PC-3 (cell line): Measurements from ENCODE around the gene GNA15.

ENCODE experiments used
- EZH2 ChIP-seq: fragments of 300-600 bp; sonication (generic); IDR thresholded peaks from one replicate; pipeline ENCODE4 v1.6.1; 2017; ENCODE audit warnings: antibody characterized with exemption, mild to moderate bottlenecking, low read length; ENCODE audit not compliant: unreplicated experiment
- TF ChIP-seq, protein P1 (sequence below): fragments of 300-600 bp; sonication (generic); conservative IDR thresholded peaks from 2 replicates; pipeline ENCODE4 v1.5.1; 2017; ENCODE audit warnings: antibody characterized with exemption, low read depth, mild to moderate bottlenecking, low read length

DNA sequence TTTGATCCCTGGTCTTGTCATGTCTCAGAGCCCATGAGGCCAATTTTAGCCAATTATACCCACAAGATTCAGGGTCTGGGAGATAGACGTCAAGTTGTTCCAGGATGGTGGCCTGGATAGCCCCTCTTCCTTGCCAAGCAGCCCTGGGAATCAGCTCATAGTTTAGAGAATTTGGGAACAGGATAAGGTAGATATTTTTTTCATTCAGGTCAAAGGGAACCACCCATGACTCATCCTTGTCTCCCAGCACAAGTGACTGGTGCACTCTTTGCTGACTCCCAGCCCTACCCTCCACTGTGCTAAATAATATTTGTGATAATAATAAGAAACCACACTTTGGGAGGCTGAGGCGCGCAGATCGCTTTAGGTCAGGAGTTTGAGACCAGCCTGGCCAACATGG, 25.6 kb downstream of the GNA15 start:
- TF ChIP-seq, protein P1, sequence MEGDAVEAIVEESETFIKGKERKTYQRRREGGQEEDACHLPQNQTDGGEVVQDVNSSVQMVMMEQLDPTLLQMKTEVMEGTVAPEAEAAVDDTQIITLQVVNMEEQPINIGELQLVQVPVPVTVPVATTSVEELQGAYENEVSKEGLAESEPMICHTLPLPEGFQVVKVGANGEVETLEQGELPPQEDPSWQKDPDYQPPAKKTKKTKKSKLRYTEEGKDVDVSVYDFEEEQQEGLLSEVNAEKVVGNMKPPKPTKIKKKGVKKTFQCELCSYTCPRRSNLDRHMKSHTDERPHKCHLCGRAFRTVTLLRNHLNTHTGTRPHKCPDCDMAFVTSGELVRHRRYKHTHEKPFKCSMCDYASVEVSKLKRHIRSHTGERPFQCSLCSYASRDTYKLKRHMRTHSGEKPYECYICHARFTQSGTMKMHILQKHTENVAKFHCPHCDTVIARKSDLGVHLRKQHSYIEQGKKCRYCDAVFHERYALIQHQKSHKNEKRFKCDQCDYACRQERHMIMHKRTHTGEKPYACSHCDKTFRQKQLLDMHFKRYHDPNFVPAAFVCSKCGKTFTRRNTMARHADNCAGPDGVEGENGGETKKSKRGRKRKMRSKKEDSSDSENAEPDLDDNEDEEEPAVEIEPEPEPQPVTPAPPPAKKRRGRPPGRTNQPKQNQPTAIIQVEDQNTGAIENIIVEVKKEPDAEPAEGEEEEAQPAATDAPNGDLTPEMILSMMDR, result no peak
- no peak for TF ChIP-seq EZH2
